GM21381 (cell line): ENCODE data around the gene ADAMTSL3.

Experiments
- ATAC-seq: cut with Tn5 transposase; IDR thresholded peaks from one replicate; pipeline ENCODE4 v1.9.1; 2021; ENCODE audit warnings: mild to moderate bottlenecking, moderate library complexity; ENCODE audit not compliant: unreplicated experiment

The ADAMTSL3 gene

DNA sequence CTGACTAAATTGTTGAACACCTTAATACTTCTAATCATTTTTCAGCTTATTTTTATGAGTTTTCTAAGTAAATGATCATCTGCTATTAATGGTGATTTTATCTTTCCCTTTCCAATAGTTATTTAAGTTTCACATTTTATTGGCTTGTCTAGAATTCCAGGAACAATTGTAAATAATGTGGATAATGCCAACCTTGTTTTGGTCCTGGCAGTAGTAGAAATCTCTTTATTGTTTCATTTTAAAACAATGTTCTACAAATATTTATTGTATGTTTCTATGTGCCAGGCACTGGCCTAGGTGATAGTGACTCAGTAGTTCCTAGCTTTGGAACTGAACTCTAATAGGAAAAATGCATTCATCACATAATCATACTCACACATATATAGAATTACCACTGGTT is 264.1 kb downstream of the ADAMTSL3 start:
- ATAC-seq, result no peak

DNA sequence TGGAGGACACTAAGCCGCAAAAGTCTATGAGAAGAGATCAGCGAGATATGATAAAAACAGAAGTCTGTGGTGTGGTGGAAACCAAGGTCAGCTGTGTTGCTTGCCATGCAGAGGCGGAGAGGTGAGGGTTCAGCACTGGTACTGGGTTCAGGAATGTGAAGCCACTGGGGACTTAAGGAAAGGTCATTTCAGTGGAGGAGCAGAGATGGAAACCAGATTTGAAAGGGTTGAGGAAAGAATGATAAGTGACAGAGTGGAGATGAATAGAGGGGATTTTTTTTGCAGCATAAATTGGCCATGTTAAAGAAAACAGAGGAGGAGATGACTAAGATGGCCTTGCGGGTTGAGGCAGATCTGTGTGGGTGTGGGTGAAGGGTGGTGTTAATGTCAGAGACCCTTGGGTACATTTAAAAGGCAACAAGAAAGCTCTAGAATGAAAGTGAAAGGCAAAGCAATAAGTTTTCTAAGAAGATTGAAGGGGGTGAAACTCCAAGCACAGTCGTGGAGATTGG is 265.5 kb downstream of the ADAMTSL3 start:
- ATAC-seq, result peak; percentile 56

DNA sequence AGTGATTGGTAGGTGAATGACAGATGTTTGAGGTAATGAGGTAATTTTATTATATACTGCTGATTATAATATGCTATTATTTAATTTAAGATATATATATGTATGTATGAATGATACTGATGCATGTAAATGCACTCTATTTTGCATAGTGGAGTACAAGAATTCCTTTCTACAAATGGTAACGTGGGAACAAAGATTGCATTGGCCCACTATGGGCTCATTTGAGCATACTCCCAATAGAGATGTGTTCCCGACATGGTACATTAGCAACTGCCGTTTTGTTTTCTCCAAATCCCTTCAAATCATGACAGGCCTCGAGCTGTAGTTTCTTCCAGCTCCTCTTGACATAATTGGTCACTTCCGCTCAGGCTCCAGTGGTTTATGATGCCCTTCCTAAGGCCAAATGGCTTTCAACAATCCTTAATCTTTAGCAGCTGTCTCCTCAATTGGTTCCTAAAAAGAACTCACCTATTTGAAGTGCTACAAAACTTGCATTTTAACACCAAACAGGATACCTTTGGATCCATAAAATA is 266.1 kb downstream of the ADAMTSL3 start:
- ATAC-seq, result no peak

DNA sequence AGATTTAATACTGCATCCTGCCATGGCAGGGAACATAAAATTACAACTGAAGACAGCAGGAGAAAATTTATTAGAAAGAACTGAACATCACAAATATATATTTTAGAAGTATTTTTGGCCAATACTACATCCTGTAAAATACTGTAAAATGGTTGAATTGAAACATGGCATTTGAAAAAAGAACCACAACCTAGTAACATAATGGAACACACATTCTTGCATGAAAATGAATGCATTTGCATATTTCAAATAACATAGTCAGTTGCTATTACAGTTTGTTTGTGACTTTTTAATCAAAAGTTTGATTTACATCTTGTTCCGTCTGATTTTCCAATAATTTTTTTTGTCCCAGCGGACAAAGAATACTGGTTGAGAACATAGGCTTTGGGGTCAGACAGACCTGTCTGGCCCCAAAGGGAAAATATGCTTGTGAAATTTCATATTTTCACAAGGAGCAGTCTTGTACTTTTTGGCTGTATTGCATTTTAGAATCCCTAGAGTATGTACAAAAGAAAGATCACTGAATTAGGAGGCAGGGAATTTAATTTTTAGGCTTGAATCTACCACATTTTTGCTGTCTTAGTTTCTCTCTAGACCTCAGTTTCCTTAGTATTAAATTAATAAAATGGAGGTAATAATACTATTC is 268.8 kb downstream of the ADAMTSL3 start:
- no peak for ATAC-seq

DNA sequence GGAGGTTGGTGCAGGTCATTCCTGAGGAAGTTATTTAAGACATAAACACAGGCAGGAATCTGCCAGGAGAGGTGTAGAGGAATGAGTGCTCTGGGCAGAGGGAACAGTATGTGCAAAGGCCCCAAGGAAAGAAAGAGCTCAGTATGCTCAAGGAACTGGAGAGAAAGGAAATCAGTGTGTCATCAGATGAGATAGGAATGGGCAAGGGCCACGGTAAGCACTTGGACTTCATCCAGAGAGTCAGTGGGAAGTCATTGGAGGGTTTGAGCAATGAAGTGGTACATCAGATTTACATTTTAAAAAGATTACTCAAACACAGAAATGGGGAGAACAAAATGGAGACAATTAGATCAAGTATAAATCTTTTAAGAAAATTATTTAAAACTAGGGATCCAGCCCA is 272.2 kb downstream of the ADAMTSL3 start:
- ATAC-seq, result no peak

DNA sequence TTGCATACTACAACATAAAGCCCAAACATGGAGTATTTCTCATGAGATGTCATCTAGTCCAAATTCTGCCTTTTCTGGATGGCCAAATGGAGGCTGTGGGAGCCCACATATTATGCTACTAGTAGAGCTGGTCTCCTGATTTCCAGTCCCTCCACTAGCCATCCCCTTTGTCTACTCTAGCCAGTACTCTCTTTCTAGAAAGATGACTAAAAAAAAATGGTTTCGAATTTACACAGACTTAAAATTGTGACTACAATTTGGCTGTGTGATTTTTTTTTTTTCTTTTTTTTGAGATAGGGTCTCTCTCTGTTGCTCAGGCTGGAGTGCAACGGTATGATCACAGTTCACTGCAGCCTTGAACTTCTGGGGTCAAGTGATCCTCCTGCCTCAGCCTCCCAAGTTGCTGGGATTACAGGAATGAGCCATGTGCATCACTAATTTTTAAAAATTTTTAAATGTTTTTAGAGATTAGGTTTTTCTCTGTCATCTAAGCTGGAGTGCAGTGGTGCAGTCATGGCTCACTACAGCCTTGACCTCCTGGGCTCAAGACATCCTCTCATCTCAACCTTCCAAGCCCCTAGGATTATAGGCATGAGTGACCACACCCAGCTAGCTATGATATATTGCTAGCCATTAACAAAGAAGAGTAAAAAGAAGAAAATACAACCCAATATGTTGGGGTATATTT is 273.9 kb downstream of the ADAMTSL3 start:
- peak; percentile 40 for ATAC-seq

DNA sequence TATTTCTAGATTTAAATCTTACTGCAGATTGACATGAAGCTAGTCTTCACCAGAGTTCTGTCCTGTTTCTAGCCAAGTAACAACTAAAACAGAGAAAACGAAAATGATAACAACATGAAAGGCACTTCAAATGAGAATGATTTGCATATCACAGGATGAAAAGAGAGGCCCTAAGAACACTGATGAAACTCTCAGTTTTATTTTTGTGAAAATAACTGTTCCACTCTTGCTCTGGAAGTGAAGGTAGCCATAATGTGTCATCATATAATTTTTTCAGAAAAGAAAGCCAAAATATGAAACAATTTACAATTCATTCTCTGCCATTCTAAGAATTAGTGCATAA is 274.4 kb downstream of the ADAMTSL3 start:
- peak; percentile 80 for ATAC-seq

DNA sequence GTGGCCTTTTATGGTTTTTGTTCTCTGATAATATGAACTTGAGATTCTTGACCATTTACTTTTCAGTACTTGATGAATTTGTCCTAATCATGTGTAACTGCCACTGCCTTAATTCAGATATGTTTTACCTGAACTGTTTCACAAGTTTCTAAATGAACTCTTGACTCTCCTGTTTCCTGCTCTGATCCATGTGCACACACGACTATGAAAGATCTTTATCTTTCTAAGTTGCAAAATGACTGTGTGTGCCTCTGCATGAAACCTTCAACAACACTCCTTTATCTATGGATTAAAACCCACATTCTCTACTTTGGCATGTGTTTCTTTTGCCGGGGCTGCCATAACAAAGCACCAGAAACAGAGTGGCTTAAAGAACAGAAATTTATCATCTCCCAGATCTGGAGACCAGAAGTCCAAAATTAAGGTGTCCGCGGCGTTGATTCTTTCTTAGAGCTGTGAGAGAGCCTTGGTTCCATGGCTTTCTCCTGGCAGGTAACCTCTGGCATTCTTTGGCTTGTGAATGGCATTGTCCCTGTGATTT is 275.0 kb downstream of the ADAMTSL3 start:
- no peak for ATAC-seq

DNA sequence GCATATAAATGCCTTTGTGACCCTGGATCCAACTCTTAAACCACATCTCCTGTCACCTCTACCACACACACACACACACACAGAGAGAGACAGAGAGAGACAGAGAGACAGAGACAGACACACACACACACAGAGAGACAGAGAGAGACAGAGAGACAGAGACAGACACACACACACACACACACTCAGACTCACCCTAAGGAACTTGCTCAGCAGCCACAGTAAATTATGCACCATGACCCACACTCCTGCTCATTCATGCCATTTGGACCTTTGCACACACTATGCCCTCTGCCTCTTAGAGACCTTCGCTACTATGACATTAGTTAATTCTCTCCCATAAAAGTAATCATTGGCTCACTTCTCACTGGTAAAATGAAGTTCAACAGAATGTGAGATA is 275.7 kb downstream of the ADAMTSL3 start:
- ATAC-seq, result no peak

DNA sequence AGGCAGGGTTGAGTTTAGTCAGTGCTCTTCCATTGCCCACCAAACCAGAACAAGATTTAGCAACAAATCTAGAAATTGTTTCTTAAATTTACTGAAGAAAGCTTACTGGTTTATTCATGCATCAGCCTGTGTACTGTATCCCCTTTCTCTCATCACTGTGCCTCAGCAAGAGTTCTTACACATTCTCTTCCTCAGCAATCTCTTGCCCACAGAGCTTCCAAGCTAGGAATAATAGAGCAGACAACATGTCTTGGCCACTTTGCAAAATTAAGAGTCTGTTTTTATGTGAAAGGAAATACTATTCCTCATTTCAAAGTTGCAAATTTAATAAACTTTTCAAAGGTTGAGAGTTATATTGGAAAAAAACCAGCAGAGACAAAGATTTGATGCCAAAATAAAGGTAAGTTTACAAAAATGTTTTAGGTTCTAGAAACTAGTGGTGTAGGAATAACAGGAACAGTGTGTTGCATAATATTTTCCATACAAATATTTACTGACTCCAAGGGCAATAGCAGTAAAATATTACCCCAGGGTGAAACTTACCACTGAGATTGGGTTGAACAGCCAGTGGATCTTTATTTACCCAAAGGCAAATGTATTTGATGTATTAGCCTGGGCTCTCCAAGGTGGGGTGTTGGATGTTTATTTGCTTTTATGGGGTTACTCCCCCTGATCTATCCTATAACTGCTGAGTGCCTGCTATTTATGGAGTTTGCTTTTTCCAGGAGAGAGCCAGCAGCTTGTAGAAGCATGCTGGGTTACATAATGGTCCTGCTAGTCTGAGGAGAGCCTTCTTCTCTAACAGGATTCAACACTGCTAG is 276.7 kb downstream of the ADAMTSL3 start:
- ATAC-seq, result no peak

DNA sequence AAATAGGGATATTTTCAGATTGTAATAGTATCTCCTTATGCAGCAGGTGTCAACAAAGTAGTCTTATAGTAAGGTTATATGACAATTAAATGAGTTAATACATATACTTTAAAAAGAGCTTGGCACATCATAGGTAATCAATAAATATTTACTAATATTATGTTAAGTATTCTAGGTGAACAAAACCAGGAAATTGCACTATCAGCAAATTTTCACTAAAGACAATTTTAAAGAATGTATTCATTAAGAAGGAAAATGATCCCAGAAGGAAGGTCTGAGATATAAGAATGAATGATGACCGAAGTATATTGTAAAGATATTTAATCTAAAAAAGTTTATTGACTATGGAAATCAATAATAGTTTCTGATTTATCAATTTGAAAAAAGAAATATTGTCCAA is 281.9 kb downstream of the ADAMTSL3 start:
- ATAC-seq, result no peak

DNA sequence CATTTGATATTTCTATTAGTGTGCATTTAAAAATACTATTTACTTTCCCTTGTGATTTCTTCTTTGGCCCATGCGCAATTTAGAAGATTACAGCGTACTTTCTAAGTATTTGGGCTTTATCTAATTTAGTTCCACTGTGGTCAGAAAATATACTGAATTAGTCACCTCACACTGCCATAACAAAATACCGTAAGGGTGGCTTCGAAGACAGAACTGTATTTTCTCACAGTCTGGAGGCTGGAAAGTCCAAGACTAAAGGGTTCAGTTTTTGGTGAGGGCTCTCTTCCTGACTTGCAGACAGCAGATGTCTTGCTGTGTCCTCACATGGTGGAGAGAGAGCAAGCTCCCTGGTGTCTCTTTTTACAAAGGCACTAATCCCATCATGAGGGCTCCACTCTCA is 286.2 kb downstream of the ADAMTSL3 start:
- ATAC-seq, result no peak

DNA sequence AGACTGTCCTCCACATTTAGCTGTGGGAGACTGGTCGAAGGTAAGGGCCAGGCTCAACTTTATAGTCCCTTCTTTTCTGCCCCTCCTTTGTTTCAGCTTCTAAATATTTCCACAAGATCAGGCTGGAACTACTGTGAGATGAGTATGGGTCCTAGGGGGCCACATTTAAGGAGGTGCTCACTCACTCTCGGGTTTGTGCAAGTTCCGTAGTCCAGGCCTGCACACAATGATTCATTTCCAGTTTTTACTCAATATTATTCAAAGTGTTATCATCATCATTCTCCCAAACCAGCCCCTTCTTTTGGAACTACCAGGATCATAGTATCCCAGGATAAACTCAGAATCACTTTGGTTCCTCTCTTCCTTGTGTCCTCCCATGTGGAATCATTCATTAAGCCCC is 289.1 kb downstream of the ADAMTSL3 start:
- no peak for ATAC-seq

DNA sequence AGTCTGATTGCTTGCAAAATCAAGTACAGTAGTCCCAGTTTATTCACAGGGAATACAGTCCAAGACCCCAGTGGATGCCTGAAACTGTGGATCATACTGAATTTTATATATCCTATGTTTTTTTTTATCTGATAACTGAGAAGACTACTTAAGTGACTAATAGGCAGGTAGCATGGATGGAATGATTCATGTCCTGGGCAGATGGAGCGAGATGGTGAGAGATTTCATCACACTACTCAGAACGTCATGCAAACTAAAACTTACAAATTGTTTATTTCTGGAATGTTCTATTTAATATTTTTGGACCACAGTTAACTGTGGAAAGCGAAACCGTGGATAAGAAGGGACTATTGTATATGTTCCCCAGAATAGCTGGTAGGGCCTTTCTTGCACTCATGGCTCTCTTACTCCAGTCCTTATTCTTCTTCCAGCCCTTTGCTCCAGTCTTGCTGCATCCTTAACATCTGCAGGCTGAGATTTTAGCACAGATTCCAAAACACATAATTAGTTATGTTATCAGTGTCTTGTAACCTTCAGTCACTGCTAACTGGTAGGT is 290.0 kb downstream of the ADAMTSL3 start:
- no peak for ATAC-seq

DNA sequence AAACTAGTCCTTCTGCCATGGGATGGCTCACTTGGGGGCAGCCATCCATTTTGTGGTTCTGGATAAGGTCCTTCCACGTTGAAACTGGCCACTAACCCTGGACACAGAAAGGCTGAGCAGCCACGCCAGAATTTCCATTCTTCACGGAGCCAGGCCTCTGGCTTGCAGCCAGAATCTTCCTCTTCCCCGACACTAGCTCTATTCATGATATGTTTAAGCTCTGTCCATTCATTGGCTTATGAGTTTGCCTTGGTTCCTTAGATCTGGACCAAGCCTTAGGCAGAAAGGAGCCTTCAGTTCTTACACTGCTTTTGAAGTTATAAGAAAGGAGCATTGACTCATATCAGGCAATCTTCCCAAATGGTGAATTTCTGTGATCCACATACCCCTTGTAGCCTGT is 293.2 kb downstream of the ADAMTSL3 start:
- ATAC-seq, result no peak

DNA sequence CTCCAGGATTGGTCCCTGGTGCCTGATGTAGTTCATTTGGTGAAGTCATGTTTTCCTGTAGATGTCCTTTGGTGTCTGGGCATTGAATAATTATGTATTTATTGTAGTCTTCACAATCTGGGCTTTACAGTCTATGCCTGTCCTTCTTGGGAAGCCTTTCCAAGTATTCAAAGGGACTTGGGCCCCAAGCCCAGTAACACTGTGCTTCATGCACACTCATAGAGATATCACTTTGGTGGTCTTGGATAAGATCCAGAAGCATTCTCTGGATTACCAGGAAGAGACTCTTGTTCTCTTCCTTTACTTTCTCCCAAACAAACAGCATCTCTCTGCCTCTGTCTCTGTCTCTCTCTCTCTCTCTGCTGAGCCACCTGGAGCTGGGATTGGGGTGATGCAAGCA is 300.6 kb downstream of the ADAMTSL3 start:
- ATAC-seq, result no peak

DNA sequence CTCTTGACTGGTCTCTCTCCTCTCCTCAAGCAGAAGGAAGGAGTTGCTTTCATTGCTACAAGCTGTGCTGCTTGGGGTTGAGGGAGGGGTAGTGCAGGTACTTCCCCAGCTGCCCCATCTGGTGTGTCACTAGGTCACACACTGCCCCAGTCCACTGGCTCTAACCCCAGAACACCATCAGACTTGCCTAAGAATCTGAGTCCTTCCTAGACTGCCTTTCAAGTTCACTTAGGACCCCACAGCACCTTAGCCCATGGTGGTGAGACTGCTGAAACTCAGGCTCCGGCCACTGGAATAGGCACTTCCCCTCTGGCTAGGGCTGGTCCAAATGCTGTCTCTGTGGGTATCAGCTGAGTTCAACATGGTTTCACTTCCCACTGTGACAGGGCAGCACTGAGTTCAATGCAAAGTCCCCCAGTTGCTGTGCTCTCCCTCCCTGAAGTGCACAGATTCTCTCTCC is 301.9 kb downstream of the ADAMTSL3 start:
- ATAC-seq, result peak; percentile 97

DNA sequence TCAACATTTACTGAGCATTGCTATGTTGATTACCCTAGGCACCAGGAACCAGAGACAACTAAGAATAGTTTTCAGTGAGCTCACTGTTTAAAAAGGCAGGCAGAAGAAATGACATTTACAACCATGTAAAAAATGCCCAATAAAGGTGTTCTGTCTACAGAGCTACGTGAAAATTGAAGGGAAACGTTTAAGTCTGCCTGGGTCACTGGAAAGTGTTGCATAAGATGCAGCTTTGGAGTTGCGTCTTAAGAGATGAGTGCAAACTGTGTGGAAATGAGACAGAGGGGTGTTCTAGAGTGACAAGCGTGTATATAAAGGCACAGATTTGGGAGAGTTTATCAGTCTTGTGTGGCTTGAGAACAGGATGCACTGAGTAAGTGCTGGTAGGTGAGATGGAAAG is 303.0 kb downstream of the ADAMTSL3 start:
- ATAC-seq, result no peak

DNA sequence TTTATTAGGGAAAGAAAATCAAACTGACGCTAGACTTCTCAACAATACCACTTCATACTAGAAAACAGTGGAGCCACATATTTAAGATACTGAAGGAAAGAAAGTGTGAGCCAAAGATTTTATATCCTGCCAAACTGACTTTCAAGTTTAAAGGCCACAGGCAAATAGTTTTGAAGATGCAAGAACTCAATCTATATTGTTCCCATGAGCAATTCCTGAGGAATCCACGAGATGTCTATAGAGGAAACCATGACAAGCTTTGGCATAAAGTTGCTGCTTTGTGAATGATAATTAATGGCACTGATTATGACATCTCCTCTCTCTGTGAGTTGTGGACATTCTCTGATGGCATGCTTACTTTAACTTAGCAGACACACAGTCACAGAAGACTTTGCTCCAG is 305.6 kb downstream of the ADAMTSL3 start:
- ATAC-seq, result no peak

DNA sequence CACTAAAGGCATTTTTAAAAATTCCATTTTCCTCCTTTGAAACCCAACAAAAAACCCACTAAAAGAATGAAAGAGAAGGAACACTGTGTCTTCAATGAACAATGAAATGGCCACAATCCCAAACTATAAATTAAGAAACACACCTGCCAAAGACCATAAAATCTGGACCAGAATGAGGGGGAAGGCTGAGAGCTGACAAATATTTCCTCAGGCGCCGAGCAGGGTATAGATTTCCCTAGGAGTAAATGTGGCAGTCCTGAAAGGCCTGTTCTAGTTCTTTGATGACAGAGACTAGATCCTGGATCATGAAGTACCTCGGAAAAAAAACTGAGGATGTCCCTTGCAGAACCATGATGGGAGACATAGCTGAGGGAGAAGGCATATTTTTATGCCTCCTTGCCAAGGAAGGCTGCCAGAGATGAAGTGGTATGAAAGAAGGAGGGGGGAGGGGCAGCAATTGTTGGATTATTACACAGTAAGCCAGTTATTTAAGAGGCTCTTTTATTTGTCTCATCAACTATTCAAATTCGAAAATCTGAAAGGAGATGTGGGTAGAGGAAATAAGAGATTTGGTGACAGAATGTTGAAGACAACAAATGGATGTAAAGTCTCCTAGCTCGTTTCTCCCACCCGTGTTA is 306.4 kb downstream of the ADAMTSL3 start:
- no peak for ATAC-seq
